HG03520 (cell line): ENCODE data around the gene CHSY3.
A peak's percentile ranks its signal among the peaks of the same experiment; 100 is the strongest.

ENCODE experiments used
- ATAC-seq: cut with Tn5 transposase; IDR thresholded peaks from one replicate; pipeline ENCODE4 v1.9.1; 2021; ENCODE audit warnings: mild to moderate bottlenecking, moderate library complexity; ENCODE audit not compliant: unreplicated experiment

The CHSY3 gene

DNA sequence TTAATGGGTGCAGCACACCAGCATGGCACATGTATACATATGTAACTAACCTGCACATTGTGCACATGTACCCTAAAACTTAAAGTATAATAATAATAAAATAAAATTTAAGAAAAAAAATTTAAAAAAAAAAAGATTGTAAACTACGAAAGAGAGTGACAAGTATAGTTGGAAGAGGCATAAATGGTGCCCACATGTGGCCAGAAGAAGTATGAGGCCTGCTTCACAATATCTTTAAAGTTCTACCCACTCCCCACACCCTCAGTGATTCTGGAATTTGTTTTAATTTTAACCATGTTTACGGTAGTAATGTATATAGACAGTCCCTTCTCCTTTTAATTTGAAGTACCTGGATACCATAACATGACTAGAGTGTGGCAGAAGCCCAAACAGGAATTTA, 172.7 kb downstream of the CHSY3 start:
- ATAC-seq, result no peak

DNA sequence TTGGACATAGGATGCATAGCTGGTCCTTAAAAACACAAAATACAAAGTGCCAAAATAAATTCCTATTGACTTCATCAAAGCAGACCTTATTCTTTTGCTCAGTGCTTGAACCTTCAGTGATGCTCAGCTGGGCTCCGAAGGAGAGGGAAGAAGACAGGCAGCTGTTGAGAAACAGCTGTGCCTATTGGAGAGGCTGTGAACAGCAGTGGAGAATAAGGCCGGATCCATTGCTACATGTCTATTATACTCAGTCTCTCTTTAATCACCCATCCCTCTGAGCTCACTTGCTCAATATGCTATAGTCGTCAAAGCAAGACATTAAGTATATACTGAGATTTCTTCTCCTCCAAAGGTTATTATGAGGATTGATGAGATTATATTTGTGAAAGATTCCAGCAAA, 174.4 kb downstream of the CHSY3 start:
- no peak for ATAC-seq

DNA sequence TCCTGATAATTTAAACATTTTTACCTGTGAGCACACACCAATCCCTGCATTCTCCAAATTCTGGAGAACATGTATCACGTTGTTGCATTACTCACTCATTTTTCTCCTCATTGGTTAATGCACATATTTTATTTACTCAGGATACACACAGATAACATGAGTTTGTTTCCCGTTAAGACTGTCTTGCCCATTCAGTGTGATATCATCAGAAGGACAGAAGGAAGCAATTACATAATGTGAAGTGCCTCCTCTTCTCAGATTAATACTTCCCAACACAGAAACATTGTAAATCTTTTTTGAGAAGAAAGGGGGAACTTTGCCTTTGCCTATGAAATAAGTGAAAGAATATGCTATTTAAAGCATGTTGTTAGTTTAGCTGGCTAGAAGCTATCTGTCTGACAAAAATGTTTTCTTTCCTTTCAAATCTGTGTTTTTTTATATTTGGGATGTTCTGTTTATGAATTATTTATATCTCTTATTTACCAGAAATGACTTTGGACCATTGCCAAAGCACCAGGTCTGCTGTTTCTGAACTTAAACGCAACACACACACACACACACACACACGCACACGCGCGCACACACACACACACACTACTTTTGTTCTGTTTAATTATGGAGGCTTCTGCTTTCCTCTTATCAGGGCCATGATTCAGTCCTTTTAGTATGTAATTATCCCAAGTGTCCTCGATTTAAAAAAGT, 186.5 kb downstream of the CHSY3 start:
- ATAC-seq, result no peak

DNA sequence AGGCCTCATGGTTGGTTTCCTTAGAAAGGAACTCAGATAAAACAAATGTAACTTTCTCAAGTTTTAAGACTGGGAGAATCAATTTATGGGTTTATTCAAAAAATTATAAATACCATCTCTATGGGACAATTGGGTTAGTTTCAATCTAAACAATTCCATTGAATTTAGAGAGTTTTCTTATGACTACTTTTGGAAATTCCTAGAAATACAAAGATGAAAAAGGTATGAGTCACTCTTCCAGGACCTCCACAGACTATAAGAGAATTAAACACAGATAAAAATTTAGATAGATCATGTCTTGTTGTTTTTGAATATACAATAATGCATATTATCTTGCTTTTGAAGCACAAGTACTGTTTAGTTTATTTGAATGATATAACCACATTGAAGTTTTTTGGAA, 188.7 kb downstream of the CHSY3 start:
- no peak for ATAC-seq

DNA sequence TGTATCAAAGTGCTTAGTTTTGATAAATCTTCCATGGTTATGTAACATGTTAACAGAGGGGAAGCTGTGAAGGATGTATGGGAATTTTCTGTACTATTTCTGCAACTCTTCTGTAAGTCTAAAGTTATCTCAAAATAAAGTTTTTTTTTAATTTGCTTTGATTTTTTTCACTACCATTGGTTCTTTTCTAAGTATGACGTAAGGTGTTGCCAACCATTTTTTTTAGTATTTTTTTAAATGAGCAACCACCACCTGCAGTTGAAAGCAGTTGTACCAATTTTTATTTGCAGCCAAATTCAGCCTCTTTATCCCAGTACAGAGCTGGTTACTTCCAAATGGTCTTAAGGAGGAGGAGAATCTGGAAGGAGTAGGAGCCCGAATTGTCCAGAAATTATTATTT, 192.2 kb downstream of the CHSY3 start:
- ATAC-seq, result no peak

DNA sequence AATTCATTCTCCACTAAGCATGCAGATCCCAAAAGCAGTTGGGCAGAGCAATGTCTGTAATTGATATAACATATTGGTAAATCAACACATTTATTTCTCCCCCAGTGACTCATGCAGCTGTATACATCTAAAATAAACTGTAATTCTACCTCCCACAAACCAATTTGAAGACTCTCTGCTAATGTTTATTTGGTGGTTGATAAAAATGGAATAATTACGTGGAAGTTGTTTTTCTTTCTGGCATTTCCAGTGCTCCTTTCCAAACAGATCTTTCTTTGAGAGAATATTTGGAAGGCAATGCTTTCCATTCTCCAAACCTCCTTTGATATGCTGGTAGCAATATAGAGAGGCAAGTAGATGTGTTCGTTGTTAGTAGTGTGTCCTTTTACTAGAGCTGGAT, 194.7 kb downstream of the CHSY3 start:
- ATAC-seq, result no peak

DNA sequence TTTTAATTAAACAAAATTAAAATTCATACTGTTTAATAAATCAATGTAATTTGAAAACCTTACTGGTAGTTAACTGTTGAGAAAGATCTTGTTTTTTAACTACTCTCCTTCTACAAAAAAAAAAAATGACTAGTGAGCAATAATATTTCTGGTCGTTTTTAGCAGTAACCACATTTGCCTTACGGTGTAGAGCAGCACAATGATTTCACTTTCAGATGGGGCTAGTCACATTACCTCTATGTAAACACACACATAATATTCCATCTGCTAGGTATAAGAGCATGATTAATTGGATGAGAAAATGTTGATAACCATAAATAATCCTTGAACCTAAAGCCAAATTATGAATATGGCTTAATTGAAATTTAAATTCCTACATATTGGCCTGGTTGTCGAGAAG, 198.1 kb downstream of the CHSY3 start:
- ATAC-seq, result peak; percentile 90

DNA sequence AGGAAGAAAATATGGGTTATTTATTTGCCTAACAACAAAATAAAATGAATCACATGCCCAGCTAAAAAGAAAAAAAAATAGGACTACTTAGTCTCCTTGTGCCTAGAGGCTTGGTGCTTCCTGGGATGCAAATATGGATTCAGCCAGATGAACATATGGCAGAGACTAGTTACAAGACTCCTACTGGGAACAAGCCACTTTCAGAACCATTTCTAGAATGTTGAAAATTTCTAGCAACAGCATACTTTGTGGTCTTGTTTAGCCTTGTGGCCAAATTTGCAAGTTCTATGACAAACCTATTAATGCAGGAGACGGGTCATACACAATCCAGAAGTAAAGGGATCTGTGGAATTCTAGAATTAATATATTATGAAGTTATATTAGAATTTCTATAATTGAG, 198.7 kb downstream of the CHSY3 start:
- ATAC-seq, result no peak

DNA sequence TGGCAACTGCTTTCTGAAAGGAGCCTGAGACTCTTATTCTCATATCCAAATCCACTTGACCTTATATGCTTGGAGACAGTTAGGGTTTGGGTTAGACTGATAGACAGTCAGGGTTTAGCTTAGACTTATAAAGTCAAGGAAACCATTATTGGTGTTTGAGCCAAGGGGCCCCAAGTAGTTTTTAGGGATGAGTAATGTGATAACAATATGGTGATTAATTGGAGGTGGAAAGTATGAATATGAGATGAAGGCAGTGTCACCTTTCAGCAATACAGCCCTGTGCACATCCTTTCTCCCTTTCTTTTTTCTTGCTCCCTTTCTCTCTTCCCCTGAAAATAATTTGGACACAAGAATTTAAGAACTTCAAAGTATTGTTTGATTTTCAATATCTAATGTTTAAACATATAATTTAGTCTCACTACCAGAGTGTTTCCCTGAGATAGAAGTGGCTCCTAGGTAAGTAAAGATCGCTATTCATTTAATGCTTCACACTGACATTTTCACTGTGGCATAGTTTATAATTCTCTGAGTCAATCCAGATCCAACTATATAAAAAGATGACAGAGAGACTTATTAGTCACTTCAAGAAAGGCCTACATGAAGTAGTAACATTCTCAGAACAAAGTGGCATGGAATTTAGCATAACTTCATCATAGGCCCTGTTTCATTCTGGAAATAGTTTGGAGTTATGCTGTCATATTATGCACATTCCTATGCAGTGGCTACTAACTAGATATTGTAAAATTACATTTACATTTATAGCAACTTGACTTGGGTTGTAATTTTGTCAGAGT, 200.8 kb downstream of the CHSY3 start:
- no peak for ATAC-seq

DNA sequence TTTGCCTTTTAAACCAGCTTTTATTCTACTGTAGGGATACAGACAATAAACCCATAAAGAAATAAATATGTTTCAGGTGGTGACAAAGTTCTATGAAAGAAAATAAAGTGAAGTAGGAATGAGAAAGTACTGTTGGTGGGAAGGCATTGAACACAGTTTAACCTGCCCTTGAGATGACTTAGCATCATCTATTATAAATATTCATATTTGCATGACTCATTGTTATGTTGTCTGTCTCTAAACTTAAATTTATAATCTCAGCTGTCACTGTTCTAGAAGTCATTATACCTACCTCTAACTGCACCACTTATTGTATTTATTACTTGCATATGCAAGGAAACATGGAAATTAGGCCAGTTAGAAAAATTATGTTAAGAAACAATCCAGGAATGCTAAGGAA, 202.2 kb downstream of the CHSY3 start:
- ATAC-seq, result no peak

DNA sequence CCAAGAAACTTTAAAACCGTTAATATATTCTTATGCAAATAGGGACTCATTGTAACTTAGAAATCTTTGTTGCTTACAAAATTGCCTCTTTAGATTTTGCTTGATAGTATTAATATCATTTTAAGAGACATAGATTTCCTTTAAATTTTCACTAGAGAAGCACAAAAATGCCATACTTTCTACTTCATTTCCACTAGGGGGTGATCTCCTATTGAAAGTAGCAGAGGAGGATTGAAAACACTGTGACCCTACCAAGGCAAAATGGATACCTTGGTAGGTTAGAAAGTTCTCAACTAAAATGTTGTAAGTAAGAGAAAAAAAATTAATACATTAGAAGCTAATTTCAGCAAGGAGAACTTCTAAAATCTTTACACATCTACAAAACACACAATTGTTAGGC, 204.9 kb downstream of the CHSY3 start:
- peak; percentile 51 for ATAC-seq

DNA sequence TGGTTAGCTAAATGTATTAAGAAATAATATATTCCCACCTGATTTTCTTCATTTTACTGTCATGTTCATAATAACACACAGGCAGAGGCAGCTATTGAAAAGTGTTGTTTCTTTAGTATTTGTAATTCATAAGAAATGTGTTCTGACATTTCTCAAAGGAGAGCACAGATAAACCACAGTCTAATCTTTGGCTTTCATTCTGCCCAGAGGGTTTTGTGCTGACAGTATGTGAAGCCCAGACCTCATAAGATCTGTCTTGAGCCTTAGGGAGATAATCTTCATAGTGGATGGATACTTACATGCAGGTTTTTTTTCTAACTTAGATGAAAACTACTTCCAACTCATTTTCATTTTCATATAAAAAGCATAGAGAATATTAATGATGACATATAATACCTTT, 206.1 kb downstream of the CHSY3 start:
- ATAC-seq, result no peak

DNA sequence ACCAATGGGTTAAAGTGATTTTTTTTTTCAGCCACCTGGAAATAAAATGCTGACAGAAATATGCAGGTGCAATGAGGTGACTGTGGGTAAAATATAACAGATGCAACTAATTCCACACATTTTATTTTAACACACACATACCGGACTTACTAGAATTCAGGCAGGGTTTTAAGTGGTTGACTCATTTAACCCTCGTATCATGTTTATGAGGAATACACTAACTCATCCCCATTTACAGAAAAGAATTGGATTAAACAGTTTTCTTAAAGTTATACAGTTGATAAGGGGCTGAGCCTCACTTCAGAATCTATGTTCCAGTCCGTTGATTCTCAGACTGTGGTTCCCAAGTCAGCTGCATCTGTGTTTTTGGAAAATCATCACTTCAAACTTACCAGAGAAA, 207.5 kb downstream of the CHSY3 start:
- ATAC-seq, result no peak

DNA sequence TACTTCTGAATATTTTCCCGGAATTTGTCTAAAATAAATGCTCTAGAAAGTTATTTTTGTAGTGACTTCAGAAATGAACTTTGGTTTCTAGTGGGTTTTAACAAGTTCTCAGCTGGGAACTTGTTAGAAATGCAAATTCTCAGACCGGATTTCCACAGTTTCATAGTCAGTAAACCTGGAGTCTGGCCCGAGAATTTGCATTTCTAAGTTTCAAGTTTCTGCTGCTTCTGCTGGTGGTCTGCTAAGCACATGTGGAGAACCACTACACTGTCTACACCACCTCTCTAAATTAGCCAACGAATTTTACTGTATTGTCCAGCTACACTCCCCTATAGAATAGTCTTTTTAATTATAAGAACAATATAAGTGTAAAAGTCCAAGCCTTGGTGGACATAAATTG, 208.0 kb downstream of the CHSY3 start:
- ATAC-seq, result peak; percentile 77

DNA sequence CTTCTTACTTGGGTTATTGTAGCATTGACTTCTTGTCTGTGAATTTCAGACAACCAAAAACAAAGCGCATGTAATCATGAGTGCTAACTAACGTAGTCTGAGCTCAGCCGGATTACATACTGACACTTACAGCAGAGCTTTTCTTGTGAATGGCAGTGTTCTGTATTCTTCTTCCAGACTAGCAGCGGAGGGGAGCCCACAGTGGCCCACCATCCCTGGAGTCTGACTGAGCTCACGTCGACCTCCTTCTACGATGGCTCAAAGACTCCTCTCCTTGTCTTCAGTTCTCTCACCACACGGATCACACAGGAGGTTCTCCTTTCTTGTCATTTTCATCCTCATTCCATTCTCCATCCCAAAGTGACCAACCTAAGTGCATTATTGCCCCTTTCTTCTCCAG, 211.4 kb downstream of the CHSY3 start:
- ATAC-seq, result no peak

DNA sequence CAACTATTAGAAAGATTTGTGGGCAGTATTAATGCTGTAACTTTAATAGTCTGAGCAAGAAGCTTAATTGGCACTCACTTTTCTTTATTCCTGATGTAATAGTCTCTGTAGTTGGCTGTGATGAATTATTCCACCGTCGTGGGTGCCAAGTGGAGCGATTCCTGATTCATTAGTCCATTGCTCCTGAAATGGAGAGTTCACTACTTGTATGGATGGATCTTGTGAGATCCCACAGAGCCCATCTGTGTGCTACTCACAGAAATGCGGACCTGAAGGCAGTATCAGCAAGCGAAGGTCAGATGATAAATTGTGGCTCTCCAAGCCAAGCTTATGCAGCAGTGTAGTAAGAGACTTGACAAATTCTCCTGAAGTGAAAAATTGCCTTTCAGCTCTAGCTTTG, 212.2 kb downstream of the CHSY3 start:
- no peak for ATAC-seq

DNA sequence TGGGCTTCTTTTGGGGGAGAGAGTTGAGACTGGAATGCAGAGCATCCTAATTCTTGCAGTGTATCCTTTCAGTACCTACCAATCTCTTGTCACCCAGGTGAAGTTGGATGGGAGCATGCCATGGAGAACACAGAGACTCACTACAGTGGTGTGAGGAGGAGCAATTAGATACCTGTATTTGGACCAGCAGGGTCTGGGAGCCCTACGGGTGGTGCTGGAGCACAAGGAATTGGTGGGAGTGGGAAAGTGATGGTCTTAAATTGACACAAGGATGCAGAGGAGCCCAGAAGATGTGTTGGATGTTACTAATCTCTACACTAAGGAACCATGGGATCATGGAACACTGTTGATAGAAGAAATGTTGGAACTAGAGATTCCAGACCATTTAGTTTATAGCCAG, 212.7 kb downstream of the CHSY3 start:
- no peak for ATAC-seq

DNA sequence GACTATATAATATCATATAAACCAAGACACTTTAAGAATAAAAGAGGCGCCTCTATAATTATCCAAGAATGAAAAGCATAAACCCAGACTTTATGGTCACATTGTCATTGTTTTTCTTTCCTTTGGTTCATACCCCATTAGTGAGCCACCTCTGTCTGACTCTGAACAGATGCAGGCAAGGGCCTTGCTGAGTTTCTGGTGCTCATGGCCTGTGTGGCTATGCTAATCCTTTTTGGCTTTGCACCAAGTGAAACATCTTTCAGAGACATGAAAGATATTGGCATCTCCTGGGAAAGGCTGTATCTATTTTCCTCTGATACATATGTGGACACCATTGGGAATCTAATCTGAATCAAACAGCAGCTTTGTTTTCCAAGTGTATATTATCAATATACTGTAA, 222.5 kb downstream of the CHSY3 start:
- no peak for ATAC-seq

DNA sequence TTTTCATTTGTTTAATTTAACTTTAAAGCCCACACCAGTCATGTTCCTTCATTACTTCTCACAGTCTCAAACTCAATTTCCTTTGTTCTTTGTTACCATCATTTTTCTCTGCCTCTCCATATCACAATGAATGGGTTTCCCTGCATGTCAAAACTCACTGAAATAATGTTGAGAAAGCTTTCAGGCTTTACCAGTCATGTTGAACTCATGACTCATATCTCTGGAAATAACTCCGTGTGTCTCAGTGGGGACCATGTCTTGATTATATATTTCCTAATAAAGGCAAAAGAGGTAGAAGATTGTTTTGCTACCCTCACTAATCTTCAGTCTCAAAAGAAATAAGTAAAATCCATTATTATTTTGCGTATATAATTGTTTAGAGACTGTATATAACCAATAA, 231.2 kb downstream of the CHSY3 start:
- no peak for ATAC-seq

DNA sequence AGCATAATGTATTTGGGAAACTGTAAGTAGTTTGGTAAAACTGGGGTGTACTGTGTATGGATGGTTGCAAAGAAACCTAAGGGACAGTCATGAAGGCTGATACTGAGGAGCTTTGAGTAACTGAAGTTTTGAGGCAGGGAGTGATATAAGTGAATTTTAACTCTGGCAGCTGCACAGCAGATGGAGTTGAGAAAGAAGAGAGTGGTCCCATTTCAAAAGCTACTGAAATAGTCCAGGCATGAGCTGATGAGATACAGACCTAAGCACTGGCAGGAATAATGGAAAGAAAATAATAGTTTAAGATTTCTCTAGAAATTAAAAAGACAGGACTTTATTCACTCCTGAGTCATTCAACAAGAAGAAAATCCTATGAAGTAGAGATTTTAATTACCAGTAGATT, 232.0 kb downstream of the CHSY3 start:
- ATAC-seq, result no peak

DNA sequence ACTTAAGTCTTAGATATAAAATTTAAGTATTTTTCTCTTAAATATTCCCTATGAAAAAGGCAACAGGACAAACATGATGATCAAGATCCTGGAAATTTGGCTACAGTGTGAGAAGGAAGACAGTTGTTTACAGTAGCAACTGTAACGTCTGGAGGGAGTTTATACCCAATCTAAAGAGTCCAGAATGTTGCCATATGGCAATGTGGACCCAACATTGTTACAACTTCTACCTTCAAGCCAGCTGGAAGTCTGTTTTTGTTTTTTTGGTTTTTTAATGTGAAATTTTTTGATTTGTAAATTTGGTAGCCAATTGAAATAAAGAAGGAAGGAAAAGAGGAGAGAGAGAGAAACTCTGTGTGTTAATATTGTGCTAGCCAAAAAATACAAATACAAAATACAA, 233.4 kb downstream of the CHSY3 start:
- no peak for ATAC-seq

DNA sequence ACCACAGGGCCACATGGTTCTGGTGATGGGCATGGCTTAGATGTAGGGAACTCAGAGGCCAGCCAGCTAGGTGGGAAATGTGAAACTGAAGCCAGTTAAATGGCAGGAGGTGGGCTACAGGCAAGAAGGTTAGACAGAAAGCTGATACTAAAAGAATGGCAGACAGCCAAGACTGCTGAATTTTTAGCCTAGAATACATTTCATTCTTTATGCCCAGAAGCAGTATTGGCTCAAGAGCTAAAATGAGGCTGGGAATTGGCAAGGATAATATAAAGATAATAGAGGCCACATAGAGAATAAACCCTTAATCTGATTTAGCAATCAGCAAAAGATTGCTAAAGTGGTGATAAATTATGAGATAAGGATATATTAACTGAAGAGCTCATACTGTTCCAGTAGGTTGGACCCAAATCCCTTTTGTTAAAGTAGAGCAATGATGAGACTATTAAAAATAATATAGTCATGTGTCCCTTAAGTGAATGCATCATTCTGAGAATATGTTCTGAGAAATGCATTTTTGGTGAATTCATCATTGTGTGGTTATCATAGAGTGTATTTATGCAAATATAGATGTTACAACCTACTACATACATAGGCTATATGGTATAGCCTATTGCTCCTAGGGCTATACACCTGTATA, 234.3 kb downstream of the CHSY3 start:
- no peak for ATAC-seq
